Testis (tissue), 3 donors: Measurements from ENCODE around the gene APCDD1. TPM values are rescaled to one million over a fixed set of nuclear protein-coding genes. Genes with fewer than 3 reads are reported as not detected.

Experiments
- DNase-seq: peaks from one replicate; pipeline ENCODE4 v3.0.0-alpha.2; 2019
- H3K27ac ChIP-seq, 2 donors: fragments of 200-600 bp; sonication (generic); one replicate each; pipeline ENCODE4 v1.5.1; 2019
- H3K27me3 ChIP-seq: fragments of 200-600 bp; sonication (generic); one replicate; pipeline ENCODE4 v1.5.1; 2019
- H3K36me3 ChIP-seq: fragments of 200-600 bp; sonication (generic); one replicate; pipeline ENCODE4 v1.5.1; 2017; ENCODE audit warnings: low read depth; ENCODE audit errors: missing control alignments
- H3K4me1 ChIP-seq: fragments of 200-600 bp; sonication (generic); one replicate; pipeline ENCODE4 v1.5.1; 2019
- H3K4me3 ChIP-seq, 2 donors: fragments of 200-600 bp; sonication (generic); one replicate each; pipeline ENCODE4 v1.5.1; 2017 to 2019
- H3K9me3 ChIP-seq: fragments of 200-600 bp; sonication (generic); one replicate; pipeline ENCODE4 v1.5.1; 2017
- POLR2A ChIP-seq: fragments of 450-650 bp; IDR thresholded peaks from one replicate; pipeline ENCODE4 v1.6.1; 2017; ENCODE audit warnings: antibody characterized with exemption, mild to moderate bottlenecking, moderate library complexity
- WGBS, 2 donors: methylation state at CpG; one replicate each; pipeline ENCODE4 v1.1.5; 2018; 5-methylcytosine and 5-hydroxymethylcytosine counted together
- intact Hi-C: fragments of 100-400 bp; cut with DNase I; formaldehyde crosslinking; loops from one replicate; pipeline ENCODE4 v1.15.1; 2023; ENCODE audit warnings: low total_unique reads
- polyA plus RNA-seq: library from polyadenylated mRNA; stranded (reverse); fragments of 350-450 nt; fragmentation: Illumina TruSeq; extraction: RNeasy Lipid Tissue Mini Kit (QIAGEN cat#74804); gene quantifications from one replicate; pipeline ENCODE4 v1.2.3, GENCODE V29; 2014; ENCODE audit warnings: low read depth, low replicate concordance; ENCODE audit not compliant: insufficient read depth
- total RNA-seq, 2 donors: library from RNA; depleted of rRNA; stranded (reverse); fragments of >200 nt; gene quantifications; one replicate each; pipeline ENCODE4 v1.2.3, GENCODE V29; 2016
- TF ChIP-seq, protein P1 (sequence below), 3 experiments: fragments of 450-650 bp in 2 of 3; fragments of 200-600 bp in 1 of 3; sonication (generic) in 1 of 3; IDR thresholded peaks; one replicate each; pipeline ENCODE4 v1.5.1; 2016 to 2019; ENCODE audit warnings: antibody characterized with exemption in 3 of 3, mild to moderate bottlenecking in 2 of 3, moderate library complexity in 1 of 3

The APCDD1 gene
- total and polyA plus RNA-seq, 3 donors from 2014 or later, result 10.8 to 12.5 (median 11.2) TPM

DNA sequence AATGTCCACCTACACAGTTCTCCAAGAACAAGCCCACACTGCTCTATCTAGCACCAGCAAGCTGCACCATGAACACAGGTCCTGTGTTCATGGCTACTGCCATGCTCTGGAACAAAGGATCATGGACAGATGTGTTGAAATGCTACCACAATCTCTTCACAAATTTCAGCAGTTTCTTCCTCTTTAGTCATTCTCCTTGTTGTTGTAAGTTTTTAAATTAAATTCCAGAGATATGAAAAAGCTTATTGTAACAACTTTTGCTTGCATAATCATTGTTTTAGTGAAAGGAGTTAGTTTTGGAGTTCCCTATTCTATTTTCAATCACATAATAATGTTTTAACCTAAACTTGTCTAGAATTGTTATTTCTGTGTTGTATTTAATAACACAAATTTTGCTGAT is 54.2 kb downstream of the APCDD1 start:
- peaks cover 5% of the 10 kb centered on the region for H3K4me1 ChIP-seq
- intact Hi-C loops, result no loop called here
- no peak overlapping the region for H3K4me3 ChIP-seq
- no peak overlapping the region for H3K27ac ChIP-seq
- H3K27me3 ChIP-seq, result no peaks in the 10 kb centered on the region
- TF ChIP-seq, protein P1, sequence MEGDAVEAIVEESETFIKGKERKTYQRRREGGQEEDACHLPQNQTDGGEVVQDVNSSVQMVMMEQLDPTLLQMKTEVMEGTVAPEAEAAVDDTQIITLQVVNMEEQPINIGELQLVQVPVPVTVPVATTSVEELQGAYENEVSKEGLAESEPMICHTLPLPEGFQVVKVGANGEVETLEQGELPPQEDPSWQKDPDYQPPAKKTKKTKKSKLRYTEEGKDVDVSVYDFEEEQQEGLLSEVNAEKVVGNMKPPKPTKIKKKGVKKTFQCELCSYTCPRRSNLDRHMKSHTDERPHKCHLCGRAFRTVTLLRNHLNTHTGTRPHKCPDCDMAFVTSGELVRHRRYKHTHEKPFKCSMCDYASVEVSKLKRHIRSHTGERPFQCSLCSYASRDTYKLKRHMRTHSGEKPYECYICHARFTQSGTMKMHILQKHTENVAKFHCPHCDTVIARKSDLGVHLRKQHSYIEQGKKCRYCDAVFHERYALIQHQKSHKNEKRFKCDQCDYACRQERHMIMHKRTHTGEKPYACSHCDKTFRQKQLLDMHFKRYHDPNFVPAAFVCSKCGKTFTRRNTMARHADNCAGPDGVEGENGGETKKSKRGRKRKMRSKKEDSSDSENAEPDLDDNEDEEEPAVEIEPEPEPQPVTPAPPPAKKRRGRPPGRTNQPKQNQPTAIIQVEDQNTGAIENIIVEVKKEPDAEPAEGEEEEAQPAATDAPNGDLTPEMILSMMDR (IDR thresholded peaks at IDR 0.05), result no peak
- no peak for TF ChIP-seq POLR2A
- DNase-seq, result no peak
- H3K36me3 ChIP-seq, result no peaks in the 10 kb centered on the region
- no peaks in the 10 kb centered on the region for H3K9me3 ChIP-seq

DNA sequence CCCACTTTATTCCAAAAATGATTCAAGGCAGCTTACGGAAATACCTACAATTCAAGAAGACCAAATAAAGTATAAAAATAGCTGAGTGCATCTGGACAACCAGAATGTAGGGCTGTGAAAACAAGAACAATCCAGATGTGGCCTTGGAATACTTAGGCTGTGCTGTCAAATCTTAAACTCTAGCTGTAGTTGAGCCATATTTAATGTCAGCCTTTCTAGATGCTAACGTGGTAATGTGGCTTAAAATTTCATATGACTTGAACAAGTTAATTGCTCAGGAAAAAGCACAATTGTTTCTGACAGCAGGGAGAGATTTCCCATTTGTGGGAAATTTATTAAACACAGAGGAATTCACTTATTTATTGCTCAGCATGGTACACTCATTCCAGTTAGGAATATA is 56.8 kb downstream of the APCDD1 start:
- intact Hi-C loops, result loop anchor here (10.0 kb wide), 1 partner anchor 476 kb away; no protein-coding TSS in a partner anchor
- H3K4me1 ChIP-seq, result peaks cover 6% of the 10 kb centered on the region
- no peak for DNase-seq
- H3K36me3 ChIP-seq, result no peaks in the 10 kb centered on the region
- TF ChIP-seq, protein P1 (IDR thresholded peaks at IDR 0.05), result no peak
- no peak for TF ChIP-seq POLR2A
- H3K27ac ChIP-seq, result no peak overlapping the region
- H3K9me3 ChIP-seq, result no peaks in the 10 kb centered on the region
- 51 to 53% methylated on average over 2 of the region's 2 CpGs for WGBS, 2 donors
- no peaks in the 10 kb centered on the region for H3K27me3 ChIP-seq
- H3K4me3 ChIP-seq, result no peak overlapping the region

DNA sequence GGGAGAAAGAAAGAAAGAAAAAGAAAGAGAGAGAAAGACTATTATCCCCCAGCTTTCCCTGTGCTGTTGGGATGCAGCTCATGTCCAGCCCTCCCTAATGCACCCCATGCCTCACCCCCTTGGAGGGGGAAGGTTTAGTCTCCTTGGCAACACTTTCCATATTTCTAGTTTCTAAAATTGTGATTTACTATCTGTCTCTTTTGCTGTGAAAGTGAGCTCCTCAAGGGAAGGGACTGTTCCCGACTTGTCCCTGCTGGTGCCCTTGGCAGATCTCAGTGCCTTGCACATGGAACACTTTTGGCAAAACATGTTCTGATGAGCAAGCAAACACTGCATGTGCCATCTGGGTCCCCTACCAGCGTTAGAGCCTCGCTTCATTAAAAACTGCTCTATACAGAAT is 59.6 kb downstream of the APCDD1 start:
- DNase-seq, result no peak
- no peak for TF ChIP-seq POLR2A
- TF ChIP-seq, protein P1 (IDR thresholded peaks at IDR 0.05), result no peak
- no peaks in the 10 kb centered on the region for H3K9me3 ChIP-seq
- WGBS, 2 donors, result 38 to 40% methylated on average over 3 of the region's 3 CpGs
- no peak overlapping the region for H3K4me3 ChIP-seq
- intact Hi-C loops, result loop anchor here (10.0 kb wide), 1 partner anchor 479 kb away; no protein-coding TSS in a partner anchor
- no peaks in the 10 kb centered on the region for H3K36me3 ChIP-seq
- H3K27me3 ChIP-seq, result no peaks in the 10 kb centered on the region
- H3K4me1 ChIP-seq, result peaks cover 6% of the 10 kb centered on the region
- peak overlapping the region in 1 of 2 donors; percentile 73 for H3K27ac ChIP-seq

DNA sequence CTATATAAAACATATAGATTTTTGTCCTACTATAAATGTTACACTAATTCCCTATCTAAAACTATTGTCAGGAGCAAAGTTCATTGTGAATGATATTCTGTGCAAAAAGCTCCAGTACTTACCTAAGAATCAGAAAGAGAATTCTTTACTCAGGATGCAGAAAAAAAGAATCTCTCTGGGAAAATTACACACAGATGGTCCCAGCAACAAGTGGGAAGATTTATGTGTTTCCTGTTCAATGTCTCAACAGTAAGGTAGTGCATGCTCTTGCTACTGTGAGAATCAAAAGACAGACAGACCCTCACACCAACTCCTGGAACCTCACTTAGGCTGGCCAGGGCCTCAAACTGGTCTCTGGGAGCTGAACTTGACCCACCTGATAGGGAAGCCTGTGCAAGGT is 60.2 kb downstream of the APCDD1 start:
- TF ChIP-seq POLR2A, result no peak
- TF ChIP-seq, protein P1 (IDR thresholded peaks at IDR 0.05), result no peak
- Histone ChIP-seq H3K4me1 (peaks cover 6% of the 10 kb centered on the region), H3K9me3 (no peaks in the 10 kb centered on the region), H3K27me3 (no peaks in the 10 kb centered on the region), H3K36me3 (no peaks in the 10 kb centered on the region), H3K4me3 (no peak overlapping the region), H3K27ac (peak overlapping the region in 1 of 2 donors; percentile 73)
- intact Hi-C loops, result loop anchor here (10.0 kb wide), 1 partner anchor 480 kb away; no protein-coding TSS in a partner anchor
- no peak for DNase-seq

DNA sequence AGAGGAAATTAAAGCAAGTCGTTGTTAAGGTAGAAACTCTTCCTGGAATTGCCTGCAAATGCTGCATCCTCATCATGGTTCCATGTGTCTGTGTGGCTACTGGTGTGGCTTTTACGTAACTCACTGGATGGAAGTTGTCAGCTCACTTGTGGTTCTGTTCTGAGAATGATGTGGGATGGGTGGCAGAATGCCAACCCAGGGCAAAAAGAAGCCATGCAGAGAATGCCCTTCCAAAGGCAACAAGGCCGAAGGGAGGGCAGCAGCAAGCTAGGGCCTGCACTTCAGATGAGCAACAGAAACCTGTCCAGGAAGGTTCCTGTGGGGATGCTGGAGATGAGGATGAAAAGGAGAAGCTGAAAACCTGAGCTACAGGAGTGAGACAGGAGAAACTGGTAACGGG is 61.0 kb downstream of the APCDD1 start:
- WGBS, 2 donors, result 61 to 64% methylated on average over 4 of the region's 4 CpGs
- intact Hi-C loops, result loop anchor here (10.0 kb wide), 1 partner anchor 481 kb away; no protein-coding TSS in a partner anchor
- no peak for DNase-seq
- Histone ChIP-seq H3K9me3 (no peaks in the 10 kb centered on the region), H3K36me3 (no peaks in the 10 kb centered on the region), H3K4me3 (no peak overlapping the region), H3K4me1 (peaks cover 6% of the 10 kb centered on the region), H3K27ac (peak overlapping the region; percentile 19 to 60), H3K27me3 (no peaks in the 10 kb centered on the region)
- no peak for TF ChIP-seq POLR2A
- TF ChIP-seq, protein P1 (IDR thresholded peaks at IDR 0.05), result no peak
